NCI-H1436 (cell line): Measurements from ENCODE around the gene MARVELD2.
A peak's percentile ranks its signal among the peaks of the same experiment; 100 is the strongest.
"Not testable (repeated sequence)": the region's sequence is repeated elsewhere in the genome, so short reads cannot be mapped to it uniquely, and the experiment has no call there.

Experiments used
- DNase-seq: peaks from one replicate; lab custom pipeline; 2025; lab: John Stamatoyannopoulos, UW

MARVELD2 gene

DNA sequence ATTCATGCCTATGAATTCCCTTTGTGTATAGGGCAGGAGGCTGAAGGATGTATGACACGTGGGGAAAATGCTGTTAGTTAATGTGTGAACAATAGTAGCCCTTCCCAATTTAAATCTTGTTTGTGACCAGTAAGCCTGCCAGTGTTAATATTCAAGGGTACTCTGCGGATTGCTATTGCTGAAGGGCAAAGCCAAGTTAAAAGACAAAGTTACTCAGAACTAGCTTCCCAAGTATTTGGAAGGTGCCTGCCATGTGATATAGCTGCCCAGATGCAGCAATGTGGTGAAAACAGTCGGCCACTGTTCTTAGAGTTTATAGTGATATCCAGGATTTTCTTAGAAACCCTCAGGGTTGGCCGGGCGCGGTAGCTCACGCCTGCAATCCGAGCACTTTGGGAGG is 34.6 kb downstream of the MARVELD2 start:
- DNase-seq, result no peak

DNA sequence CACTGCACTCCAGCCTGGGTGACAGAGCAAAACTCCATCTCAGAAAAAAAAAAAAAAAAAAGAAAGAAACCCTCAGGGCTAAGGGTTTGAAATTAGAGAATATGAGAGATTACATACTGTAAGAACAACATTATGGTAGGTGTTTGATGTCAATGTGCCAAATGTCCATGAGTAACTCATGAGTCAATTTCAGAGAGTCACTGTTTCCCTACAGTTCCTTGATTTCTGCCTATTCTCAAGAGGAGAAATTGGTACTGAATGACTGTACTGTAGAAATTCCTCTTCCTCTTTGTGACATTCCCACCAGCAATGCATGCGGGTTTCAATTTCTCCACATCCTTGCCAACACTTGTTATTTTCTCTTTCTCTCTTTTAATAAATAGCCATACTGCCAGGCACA is 35.2 kb downstream of the MARVELD2 start:
- DNase-seq, result no peak

DNA sequence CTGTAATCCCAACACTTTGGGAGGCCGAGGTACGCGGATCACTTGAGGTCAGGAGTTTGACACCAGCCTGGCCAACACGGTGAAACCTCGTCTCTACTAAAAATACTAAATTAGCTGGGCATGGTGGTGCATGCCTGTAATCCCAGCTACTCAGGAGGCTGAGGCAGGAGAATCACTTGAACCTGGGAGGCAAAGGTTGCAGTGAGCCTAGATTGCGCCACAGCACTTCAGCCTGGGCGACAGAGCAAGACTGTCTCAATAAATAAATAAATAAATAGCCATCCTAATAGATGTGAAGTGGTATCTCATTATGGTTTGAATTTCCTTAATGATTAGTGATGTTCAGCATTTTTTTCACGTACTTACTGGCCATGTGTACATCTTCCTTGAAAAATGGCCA is 35.6 kb downstream of the MARVELD2 start:
- not testable (repeated sequence) for DNase-seq

DNA sequence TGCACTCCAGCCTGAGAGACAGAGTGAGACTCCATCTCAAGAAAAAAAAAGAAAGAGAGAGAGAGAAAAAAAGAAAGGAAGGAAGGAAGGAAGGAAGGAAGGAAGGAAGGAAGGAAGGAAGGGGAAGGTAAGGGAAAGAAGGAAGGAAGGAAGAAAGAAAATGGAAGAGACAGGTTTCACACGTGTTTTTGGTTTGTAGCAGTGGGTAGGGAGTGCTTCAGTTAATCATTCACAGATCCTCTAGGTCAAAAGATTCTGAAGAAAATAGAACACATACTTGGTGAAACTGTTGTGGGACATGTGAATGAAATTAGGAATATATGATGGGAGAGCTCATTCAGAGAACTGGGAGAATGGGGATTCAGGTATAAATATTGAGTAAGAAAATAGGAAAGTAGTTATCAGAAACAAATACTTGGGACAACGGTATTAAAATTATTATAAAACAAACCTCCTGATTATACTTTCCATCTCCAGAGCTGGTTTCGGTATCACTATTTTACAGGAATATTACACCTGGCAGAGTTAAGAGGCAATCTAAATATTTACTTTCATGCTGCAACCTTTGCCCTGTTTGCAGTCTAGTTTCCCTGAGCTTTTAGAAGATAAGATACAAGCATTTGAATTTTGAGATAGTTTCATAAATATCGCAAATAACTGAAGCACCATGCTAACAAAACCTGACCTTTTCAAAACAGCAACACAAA is 37.2 kb downstream of the MARVELD2 start:
- no peak for DNase-seq

DNA sequence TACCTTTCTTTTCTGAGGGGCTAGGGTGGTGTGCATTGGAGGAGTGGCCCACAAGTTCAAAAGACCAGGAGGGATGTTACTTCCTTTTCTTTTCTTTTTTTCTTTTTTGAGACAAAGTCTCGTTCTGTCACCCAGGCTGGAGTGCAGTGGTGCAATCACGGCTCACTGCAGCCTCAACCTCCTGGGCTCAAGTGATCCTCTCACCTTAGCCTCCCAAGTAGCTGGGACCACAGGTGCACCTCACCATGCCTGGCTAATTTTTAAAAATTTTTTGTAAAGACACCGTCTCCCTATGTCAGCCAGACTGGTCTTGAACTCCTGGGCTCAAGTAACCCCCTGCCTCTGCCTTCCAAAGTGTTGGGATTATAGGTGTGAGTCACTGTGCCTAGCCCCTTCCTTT is 38.6 kb downstream of the MARVELD2 start:
- DNase-seq, result not testable (repeated sequence)

DNA sequence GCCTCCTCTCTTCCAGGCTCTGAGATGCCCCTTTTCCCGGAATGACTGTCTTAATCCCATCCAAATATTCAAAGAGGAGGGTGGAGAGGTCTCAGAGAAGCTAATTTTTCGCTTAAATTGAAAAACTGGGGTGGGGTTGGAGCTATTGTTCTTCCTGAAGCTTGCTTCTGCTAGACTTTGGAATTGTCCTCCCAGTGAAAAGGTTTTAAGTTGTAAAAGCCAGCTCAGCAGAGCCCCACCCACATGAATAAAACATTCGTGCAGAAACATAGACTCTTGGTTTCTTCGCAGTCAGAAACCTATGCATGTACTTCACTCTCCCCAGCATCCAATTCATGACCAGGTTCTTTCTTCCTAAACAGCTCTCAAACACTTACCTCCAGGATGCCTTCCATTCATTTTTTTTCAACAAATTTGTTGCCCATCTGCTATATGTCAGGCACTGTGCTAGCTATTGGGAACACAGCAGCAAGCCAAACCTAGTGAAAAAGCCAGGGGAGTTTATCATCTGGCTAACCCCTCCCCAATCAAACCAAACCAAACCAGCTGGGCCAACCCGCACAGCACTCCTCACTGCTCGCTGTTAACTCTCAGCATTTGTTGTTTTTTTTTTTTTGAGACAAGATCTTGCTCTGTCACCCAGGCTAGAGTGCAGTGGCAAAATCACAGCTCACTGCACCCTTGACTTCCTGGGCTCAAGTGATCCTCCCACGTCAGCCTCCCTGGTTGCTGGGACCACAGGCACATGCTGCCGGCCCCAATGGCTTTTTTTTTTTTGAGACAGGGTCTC is 39.7 kb downstream of the MARVELD2 start:
- DNase-seq, result no peak

DNA sequence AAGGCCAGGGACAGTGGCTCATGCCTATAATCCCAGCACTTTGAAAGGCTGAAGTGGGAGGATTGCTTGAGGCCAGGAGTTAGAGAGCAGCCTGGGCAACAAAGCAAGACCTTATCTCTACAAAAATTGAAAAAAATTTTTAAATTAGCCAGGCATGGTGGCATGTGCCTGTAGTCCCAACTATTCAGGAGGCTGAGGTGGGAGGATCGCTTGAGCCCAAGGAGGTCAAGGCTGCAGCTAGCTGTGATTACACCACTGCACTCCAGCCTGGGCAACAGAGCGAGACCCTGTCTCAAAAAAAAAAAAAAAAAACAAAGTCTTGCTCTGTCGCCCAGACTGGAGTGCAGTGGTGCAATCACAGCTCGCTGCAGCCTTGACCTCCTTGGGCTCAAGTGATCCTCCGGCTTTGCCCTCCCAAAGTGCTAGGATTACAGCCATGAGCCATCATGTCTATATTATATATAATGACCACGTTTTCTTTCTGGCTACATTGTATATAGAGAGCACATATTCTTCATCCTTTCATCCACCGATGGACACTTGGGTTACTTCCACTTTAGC is 40.6 kb downstream of the MARVELD2 start:
- not testable (repeated sequence) for DNase-seq

DNA sequence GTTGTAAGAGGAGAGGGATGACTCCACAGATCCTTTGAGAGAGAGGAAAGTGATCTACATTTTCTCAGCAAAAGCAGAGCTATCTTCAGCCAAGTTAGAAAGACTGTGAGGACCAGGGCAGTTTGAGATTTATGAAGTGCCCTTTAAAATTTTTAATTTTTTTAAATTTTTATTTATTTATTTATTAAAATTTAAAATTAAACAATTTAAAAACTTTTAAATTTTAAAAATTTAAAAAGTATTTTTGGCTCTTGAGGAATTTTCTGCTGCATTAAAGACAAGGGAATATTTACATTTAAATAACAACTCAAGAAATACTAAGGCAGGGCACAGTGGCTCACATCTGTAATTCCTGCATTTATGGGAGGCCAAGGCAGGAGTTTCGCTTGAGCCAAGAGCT is 47.3 kb downstream of the MARVELD2 start:
- no peak for DNase-seq

DNA sequence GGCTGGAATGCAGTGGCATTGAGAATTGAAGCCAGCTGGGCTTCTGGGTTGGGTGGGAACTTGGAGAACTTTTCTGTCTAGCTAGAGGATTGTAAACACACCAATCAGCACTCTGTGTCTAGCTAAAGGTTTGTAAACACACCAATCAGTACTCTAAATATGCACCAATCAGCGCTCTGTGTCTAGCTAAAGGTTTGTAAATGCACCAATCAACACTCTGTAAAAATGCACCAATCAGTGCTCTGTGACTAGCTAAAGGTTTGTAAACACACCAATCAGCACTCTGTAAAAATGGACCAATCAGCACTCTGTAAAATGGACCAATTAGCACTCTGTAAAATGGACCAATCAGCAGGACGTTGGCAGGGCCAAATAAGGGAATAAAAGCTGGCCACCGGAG is 51.5 kb downstream of the MARVELD2 start:
- DNase-seq, result not testable (repeated sequence)

DNA sequence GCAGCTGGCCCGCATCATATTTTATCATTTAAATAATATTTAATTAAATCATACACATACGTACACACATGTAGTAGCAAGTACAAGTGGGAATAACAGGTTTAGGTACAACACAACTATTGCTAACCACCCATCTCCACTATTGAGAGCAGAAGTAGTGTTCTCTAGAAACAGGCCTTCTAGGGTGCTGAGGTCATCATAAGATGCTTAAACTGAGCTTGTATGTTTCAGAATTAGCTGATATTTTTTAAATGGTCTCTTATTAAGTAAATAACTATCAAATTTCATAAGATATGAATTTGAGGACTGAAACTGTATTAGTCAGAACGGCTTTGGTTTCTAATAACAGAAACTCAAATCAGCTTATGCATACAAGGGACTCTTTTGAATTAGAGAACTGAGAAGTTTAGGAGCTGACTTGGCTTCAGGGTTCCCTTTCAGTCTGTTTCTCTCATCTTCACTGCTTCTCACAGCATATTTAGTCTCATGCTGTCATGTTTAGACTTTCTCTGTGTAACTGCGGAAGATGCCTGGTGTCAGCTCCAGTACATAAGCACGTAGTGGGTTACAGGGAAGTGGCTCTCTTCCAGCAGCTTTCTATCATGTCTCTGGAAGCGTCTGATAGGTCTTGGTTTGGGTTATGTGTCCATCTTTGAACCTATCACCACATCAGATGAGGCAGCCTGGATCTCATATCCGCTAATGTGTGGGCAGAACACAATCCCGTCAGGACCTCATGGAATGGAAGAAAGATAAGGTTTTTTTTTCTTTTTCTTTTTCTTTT is 52.7 kb downstream of the MARVELD2 start:
- no peak for DNase-seq

DNA sequence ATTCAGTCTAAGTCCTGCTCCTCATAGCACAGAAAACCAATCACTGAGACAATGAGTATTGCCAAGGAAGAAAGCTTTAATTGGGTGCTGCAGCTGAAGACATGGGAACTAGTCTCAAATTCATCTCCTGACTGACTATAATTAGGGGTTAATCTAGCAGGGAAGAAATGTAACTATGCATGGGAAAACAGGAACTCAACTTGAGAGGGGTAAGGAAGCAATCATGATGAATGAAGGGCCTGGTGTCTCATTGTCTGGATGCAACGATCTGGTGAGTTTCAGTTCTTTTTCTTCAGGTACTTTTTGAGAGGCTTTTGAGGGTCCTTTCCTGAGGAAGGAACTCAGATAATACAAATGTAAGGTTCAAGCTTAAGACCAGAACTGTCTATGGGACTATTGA is 53.7 kb downstream of the MARVELD2 start:
- DNase-seq, result no peak

DNA sequence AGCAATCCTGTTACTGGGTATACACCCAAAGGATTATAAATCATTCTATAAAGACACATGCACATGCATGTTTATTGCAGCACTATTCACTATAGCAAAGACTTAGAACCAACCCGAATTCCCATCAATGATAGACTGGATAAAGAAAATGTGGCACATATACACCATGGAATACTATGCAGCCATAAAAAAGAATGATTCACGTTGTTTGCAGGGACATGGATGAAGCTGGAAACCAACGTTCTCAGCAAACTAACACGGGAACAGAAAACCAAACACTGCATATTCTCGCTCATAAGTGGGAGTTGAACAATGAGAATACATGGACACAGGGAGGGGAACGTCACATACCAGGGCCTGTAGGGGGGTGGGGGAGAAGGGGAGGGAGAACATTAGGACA is 56.6 kb downstream of the MARVELD2 start:
- not testable (repeated sequence) for DNase-seq

DNA sequence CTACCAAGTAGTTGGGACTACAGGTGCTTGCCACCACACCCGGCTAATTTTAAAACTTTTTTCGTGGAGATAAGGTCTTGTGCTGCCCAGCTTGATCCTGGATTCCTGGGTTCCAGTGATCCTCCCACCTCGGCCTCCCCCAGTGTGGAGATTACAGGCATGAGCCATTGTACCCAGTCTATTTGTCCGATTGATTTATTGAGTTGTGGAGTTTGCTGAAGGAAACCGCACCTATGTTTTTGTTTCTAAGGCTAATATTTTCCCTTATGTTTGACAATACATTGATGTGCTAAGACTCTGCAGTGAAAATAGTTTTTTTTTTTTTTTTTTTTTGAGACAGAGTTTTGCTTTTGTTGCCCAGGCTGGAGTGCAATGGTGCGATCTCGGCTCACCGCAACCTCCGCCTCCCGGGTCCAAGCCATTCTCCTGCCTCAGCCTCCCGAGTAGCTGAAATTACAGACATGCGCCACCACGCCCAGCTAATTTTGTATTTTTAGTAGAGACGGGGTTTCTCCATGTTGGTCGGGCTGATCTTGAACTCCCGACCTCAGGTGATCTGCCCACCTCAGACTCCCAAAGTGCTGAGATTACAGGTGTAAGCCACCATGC is 57.7 kb downstream of the MARVELD2 start:
- not testable (repeated sequence) for DNase-seq

DNA sequence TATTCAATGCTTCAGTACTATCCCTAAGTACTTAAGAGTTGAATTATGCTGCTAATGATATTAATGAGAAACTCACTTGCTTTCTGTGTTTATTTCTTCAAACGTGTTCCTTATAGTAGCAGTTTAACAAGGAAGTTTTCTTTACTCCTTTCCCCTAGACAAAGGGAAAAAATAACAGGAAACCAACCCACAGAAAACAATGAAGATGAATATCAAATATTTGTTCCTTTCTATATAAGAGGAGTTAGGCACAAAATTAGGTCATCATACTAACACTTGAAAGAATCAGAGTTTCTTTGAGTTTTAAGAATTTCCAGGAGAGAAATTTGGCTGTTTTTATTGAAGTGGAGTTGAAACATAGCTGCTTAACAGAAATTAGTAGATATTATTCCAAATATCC is 62.3 kb downstream of the MARVELD2 start:
- DNase-seq, result no peak

DNA sequence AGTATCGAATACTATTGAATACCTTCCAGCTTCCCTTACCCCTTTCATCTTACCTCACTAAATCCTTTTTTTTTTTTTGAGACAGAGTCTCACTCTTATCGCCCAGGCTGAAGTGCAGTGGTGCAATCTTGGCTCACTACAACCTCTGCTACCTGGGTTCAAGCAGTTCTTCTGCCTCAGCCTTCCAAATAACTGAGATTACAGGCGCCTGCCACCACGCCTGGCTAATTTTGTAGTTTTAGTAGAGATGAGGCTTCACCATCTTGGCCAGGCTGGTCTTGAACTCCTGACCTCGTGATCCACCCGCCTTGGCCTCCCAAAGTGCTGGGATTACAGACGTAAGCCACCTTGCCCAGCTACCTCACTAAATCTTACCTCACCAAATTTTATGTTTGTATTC is 63.4 kb downstream of the MARVELD2 start:
- not testable (repeated sequence) for DNase-seq

DNA sequence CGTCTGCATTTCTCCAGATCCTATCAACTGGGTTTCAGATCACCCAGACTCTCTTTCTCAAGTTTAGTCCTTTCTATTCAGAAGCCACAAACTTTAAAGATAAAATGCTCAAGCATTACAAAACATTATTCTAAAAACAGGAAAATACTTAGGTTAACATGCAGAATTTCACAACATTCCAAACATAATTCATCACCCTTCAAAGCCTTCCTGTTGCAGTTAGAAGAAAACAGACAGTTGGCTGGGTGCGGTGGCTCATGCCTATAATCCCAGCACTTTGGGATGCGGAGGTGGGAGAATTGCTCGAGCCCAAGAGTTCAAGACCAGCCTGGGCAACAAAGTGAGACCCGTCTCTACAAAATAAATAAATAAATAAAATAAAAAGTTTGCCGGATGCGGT is 70.0 kb downstream of the MARVELD2 start:
- no peak for DNase-seq

DNA sequence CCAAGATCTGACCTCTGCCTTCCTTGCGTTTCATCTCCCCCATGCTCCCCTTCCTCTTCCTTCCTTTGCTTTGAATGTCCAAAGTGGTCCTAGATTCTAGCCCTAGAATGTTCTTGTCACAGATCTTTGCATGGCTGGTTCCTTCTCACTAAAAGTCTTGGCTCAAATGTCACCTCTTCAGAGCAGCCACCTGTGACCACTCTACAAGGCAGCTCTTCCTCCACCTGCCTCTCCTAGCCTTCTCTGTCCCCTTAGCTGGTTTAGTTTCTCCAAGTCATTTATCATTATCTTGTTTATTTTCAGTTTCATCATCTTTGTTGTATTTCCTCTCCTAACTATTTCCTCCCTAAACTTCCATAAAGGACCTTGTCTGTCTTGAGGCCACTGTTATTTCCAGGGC is 70.6 kb downstream of the MARVELD2 start:
- no peak for DNase-seq

DNA sequence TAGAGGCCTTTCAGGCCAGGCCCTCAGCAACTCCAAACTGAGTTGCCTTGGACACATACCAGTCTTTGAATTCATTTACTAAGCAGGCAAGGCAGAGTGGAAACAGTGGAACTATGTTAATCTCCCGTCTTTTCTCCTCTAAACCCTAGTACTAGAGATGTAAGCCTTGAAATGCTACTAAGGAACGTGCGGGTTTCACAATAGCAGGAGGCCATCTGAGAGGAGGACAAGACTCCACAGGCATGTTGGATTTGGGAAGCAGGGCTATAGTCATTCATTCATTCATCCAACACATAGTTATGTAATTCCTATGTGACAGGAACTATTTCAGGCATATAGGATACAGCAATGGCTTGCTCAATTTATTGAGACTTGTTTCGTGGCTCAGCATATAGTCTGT is 74.3 kb downstream of the MARVELD2 start:
- DNase-seq, result no peak

DNA sequence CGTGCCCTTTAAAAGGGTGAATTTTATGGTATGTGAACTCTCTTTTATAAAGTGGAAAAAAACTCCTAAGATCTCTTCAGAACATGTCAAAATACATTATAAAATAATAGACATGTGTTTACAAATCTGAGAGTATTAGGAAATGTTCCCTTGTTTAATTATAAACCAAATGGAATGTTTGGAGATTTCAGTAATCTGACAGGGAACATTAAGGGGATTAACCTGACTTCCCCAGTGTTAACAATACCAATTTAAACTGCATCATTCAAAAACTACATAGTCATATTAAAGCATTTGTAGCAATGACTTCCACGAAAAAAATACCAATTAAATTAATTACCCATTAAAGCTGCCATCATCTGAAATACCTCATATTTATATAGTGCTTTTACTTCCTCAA is 76.1 kb downstream of the MARVELD2 start:
- DNase-seq, result no peak

DNA sequence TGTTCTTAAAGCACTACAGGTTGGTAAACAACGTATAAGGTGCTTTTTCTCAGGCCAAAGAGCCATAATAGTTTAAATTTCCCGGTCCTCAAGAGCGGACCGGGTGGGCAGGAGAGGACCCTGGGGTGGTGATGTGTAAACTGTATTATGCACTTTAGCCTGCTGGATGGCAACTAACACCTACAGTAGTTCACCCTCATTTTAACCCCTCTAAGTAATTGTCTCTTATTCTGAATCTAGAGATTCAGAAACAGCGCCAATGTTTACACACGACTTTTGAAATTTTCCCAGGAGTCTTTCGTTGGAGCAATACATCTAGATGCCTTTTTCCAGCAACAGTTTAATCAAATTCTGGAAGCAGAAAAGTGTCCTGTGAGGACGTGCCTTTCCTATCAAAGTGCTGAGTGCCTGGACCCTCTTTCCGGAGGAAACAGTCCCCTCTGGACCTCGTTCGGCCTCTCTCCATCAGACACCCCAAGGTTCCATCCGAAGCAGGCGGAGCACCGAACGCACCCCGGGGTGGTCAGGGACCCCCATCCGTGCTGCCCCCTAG is 77.0 kb downstream of the MARVELD2 start:
- no peak for DNase-seq

DNA sequence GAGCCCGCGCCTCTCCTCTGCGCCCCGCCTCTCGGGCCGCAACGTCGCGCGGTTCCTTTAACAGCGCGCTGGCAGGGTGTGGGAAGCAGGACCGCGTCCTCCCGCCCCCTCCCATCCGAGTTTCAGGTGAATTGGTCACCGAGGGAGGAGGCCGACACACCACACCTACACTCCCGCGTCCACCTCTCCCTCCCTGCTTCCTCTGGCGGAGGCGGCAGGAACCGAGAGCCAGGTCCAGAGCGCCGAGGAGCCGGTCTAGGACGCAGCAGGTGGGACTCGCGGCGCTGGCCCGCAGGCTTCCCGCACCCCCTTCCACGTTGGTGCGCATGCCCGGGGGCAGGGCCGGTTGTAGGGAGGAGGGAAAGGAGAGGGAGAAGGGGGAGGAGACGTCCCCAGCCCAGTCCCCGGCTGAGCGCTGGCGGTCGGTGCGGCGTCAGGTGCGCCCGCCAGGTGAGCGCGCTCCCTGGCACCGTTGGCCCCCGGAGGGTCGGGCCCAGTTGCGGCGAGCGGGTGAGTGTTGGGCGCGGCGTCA is 77.5 kb downstream of the MARVELD2 start, which contains the start of gene OCLN:
OCLN (plus strand) TSS at position 400 of the 532 bp plus-strand sequence. CDS start 11,455 bp downstream, outside the sequence.
- peak; percentile 84 for DNase-seq
